GM12875 (cell line): ENCODE results near the gene KIF6.

ENCODE experiments used
- H3K4me3 ChIP-seq: one replicate; pipeline ENCODE4 v1.5.1; 2011; ENCODE audit warnings: low read depth, low read length, control low read depth
- CTCF ChIP-seq: IDR thresholded peaks from 2 replicates; pipeline ENCODE4 v1.5.1; 2011; ENCODE audit warnings: low read depth, mild to moderate bottlenecking, control low read depth, inconsistent platforms, low read length, moderate library complexity, borderline replicate concordance; ENCODE audit not compliant: insufficient read depth

The KIF6 gene

GRCh38 chr6:39300739-39301138, 424.5 kb downstream of the KIF6 start:
- no peak for TF ChIP-seq CTCF
- H3K4me3 ChIP-seq: no peak overlapping the region

GRCh38 chr6:39298061-39298460, 427.1 kb downstream of the KIF6 start:
- no peak overlapping the region for H3K4me3 ChIP-seq
- no peak for TF ChIP-seq CTCF

- no peak for TF ChIP-seq CTCF
- H3K4me3 ChIP-seq: no peak overlapping the region
Observed at GRCh38 chr6:39296745-39297640, 428.2 kb downstream of the KIF6 start.

GRCh38 chr6:39295611-39296011, 429.6 kb downstream of the KIF6 start:
- no peak for TF ChIP-seq CTCF
- H3K4me3 ChIP-seq: no peak overlapping the region

- H3K4me3 ChIP-seq: no peak overlapping the region
- TF ChIP-seq CTCF: no peak
Observed at GRCh38 chr6:39294899-39295298, 430.3 kb downstream of the KIF6 start.

- no peak for TF ChIP-seq CTCF
- no peak overlapping the region for H3K4me3 ChIP-seq
Observed at GRCh38 chr6:39294133-39294532, 431.1 kb downstream of the KIF6 start.

- no peak overlapping the region for H3K4me3 ChIP-seq
- TF ChIP-seq CTCF: no peak
Observed at GRCh38 chr6:39292637-39293036, 432.6 kb downstream of the KIF6 start.
